Measurements from ENCODE around the gene TTC29.
"Not testable (repeated sequence)": the region's sequence is repeated elsewhere in the genome, so short reads cannot be mapped to it uniquely, and the experiment has no call there.

TTC29 gene

GRCh38 chr4:146852360-146852759 is 93.3 kb downstream of the TTC29 start:
- peak; percentile 16 for DNase-seq

DNA sequence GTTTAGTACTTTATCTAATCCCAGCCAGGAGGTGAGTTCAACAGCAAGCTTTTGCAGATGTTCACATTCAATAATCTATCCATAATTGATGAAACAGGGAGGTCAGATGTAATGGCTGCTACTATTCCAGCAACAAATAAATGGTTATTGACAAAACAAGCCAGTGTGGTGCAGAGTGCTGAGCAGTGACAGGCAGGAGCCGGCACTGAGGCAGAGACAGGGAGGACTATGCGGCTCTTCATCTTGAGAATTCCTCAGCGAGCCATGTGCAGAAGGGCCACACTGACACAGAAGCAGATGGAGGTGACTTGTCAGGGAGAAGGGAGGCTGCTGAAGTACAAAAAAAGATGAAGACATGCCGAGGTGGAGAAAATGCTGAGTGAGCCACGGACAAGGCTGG is 98.3 kb downstream of the TTC29 start:
- DNase-seq, result no peak

DNA sequence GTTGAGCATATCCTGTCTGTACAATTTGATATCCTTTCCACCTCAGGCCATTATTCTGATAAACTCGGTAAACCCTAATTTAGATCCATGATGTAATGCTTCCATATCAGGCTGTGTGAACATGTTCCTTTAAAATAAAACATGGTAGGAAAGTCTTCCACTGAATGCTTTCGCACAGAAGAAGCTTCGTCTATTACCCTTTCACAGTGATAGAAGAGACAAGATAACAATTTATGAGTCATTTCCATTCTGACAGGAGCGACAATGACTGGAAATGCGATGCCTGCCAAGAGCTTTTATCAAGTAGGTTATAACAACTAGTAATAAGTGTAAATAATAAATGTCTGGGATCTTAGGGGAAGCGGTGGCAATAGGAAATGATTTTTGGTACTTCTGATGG is 98.8 kb downstream of the TTC29 start:
- DNase-seq, result no peak

- DNase-seq, result no peak
These were observed 100.9 kb downstream of the TTC29 start for GRCh38 chr4:146844761-146845160.

DNA sequence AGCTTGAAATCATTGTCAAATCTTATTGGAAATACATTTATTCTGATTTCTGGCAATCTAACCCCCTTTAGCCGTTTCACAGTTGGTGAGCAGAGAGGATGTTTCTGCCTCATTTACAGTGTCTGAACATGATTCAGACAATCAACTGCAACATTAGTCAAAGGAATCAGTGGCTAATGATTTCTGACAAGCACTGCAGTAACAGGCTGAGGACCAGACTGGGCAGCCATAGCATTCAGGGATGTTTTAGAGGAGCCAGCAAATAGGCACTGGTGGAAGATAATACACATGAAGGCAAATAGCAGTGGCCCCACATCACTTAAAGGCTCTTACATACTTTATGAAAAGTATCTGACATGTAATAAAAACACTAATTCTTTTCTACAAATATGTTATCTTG is 102.8 kb downstream of the TTC29 start:
- no peak for DNase-seq

- DNase-seq, result no peak
These were observed 104.9 kb downstream of the TTC29 start for GRCh38 chr4:146840731-146841130.

DNA sequence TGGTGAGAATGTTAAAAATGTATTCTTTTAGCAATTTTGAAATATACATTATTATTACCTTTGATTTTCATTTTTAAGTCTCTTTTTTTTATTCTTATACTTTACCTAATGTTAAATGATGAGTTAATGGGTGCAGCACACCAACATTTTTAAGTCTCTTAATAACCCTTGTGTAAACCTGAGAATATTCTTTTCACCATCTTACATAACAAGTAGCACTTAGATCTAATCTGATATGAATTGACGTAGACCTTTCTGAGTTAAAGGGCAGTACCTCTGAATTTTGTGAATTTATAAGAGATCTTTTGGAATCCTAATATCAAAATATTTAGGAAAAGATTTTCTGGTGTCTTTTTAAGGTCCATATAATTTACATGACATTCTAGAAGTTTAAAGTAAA is 110.6 kb downstream of the TTC29 start:
- no peak for DNase-seq

DNA sequence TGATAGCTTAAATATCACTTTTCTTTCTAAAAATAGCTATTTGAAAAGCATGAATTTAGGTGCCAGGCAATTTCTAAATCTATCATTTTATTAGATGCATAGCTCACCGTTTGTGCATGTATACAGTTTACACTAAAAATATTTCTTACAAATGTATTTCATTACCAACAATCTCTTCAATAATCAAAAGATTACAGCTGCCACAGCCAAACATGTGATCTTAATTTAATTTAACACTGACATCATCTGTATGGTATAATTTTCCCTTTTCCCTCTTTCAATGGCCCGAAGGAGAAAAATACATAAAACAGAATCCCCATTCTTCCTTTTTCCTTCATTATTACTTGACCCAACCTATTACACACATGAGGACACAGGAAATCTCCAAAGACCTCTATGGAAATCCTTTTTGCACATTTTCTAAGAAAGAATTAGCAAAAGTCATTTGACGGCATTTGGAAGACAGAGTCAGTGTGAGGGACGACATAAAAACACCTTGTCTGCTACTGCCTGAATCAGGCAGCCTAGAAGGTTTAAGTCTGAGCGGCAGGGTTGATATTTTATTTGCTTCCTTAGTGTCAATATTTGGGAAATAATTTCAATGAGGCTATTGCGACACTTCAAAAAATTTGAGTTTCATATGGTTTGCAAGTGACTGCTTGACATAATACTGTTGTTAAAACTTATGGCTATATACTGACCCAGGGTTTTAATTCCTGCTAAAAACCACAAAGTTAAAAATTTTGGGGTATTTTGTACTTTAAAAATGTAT is 111.2 kb downstream of the TTC29 start:
- no peak for DNase-seq

DNA sequence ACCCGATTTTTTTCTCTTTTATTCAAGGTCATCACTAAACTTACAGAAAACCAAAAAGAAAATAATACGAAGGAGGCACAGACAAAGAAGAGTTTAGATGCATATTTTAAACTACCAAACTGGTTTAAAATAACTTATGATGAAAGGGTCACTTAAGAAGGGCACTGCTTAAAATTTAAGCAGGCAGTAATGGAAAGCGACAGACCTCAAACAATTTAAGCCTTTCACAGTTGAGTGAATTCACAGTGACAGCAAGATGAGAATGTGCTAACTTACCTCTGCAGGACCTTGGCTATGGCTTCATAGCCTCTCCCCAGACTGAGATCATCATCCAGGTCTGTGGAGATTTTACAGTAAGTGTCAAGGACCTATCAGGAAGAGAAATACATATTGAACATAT is 112.1 kb downstream of the TTC29 start:
- DNase-seq, result no peak

DNA sequence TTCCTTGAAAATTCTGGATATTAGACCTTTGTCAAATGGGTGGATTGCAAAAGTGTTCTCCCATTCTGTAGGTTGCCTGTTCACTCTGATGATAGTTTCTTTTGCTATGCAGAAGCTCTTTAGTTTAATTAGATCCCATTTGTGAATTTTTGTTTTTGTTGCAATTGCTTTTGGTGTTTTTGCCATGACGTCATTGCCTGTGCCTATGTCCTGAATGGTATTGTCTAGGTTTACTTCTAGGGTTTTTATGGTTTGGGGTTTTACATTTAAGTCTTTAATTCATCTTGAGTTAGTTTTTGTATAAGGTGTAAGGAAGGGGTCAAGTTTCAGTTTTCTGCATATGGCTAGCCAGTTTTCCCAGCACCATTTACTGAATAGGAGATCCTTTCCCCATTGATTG is 122.7 kb downstream of the TTC29 start:
- DNase-seq, result not testable (repeated sequence)

GRCh38 chr4:146814750-146815149 is 130.9 kb downstream of the TTC29 start:
- no peak for DNase-seq

GRCh38 chr4:146795711-146796110 is 150.0 kb downstream of the TTC29 start:
- no peak for DNase-seq

DNA sequence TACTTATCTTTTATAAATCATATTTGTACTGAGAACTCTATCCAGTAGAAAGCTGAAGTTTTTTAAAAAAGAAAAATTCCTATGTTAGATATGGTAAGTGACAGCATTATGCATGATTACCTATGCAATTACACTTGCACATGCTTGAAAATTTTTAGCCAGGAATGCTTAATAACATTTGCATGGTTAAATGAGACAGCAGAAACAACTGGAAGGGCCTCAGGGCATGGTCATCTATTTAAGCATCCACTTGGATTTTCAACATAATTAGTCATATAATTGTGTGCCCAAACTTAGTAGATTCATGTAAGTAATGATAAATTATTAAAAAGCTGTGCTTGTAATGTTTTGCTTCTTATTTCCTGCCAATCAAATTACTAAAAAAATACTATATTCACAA is 151.9 kb downstream of the TTC29 start:
- DNase-seq, result no peak

DNA sequence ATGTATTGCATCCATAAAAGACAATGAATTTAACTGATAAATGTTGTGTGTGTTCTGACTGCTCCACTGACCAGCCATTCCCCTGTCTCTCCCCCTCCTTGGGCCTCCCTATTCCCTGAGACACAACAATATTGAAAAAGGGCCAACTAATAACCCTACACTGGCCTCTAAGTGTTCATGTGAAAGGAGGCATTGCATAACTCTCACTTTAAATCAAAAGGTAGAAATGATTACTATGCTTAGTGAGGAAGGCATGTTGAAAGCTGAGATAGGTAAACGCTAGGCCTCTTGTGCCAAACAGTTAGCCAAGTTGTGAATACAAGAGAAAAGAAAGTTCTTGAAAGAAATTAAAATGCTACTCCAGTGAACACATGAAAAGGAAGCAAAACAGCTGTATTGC is 154.2 kb downstream of the TTC29 start:
- DNase-seq, result no peak

DNA sequence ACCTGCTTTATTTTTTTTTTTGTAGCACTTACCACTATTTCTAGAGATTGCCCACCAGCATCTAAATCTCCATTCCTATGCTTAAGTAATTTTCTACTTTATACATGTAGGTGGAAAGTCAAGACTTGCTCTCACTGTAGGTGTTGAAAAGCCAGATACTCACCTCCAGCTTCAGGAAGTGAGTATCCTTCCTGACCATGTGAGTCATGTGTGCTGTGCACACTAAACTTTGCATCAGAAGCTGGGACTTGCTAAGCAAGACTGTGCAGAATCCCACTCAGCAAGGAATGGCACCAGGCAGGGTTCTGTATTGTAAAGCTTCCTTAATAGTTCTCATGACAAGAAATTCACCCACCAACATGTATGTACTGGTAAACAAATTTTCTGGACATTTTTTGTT is 155.1 kb downstream of the TTC29 start:
- no peak for DNase-seq

DNA sequence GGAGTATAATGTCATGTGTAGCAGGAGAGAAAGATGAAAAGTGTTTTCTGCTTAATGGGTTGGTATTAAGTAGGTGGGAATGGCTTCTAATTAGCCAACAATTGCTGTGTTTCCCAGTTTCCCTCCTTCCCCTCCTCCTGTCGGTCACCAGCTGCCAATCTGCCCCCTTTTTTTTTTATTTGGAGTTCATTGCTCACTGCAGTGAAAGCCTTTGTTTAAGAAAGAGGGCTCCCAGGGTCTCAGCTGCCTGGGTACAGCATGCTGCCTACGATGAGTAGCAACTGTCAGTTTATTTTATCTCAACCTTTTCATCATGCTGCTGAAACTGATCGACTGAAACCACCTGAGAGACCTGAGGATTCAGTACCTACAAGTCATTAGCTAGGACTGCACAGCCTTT is 157.9 kb downstream of the TTC29 start:
- DNase-seq, result no peak

GRCh38 chr4:146776691-146777090 is 169.0 kb downstream of the TTC29 start:
- DNase-seq, result no peak

DNA sequence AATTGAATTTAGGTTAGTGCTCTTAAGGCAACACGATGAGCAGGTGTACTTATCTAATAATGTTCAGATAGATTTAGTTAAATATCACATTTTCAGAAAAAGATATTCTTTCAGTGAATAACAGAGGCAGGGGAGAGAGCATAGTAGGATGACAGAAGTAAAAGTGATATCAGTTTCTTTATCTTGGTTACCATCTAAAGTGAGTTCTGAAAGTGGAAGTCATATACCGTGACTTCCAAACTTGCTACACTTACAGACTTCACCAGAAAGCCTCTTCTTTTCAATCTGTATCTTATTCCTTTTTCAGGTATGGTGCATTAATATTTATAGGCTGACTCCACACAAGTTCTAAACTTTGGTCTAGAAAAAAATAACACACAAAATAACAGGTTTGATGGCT is 182.1 kb downstream of the TTC29 start:
- DNase-seq, result no peak

DNA sequence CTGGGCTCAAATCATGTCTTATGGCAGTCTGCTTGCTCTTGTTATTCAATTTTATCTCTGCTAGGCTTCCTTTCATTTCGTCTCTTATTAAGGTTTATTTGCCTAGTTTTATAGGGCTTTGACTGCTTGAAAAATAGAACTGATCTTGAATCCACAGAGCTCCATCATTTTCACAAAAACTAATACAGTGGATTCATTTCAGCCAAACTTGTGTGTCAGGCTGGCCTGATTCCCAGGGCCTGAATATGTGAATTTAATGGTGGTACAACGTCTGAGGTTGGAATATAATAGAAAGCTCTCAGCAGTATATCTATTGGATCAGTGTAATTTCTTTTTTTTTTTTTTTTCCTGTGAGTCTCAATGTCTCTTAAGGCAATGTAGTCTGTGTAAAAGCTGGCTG is 183.6 kb downstream of the TTC29 start:
- DNase-seq, result no peak

DNA sequence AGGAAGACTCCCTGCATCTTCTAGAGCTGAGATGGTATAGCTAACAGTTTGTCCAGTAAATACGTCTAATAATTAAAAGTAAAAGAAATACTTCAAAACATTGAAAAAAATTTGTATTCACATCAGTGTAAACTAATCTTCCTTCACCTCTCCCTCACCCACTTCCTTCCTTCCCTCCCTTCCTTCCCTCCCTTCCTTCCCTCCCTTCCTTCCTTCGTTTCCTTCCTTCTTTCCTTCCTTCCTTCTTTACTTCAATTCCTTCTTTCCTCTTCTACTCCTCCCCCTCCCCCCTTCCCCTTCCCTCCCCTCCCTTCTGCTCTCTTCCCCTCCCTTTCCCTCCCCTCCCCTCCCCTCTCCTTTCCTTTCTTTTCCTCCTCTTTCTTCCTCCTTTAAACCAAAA is 203.2 kb downstream of the TTC29 start:
- DNase-seq, result no peak

DNA sequence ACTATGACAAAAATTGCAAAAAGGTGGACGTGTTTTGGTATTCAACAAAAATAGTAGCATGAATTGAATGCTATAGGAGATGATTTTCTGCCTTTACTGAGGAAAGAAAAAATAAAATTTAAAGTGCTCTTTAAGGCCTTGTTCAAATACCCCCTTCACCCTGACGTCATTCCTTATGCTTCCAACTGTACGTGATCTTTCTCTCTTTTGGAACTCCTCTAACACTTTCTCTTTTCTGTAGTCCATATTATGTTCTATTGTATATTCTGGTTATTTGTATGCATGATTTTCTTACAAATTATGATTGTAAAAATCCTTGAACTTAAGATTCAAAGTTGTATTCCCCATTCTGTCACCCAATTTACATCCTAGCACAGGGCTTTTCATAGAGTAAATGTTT is 206.5 kb downstream of the TTC29 start:
- no peak for DNase-seq

DNA sequence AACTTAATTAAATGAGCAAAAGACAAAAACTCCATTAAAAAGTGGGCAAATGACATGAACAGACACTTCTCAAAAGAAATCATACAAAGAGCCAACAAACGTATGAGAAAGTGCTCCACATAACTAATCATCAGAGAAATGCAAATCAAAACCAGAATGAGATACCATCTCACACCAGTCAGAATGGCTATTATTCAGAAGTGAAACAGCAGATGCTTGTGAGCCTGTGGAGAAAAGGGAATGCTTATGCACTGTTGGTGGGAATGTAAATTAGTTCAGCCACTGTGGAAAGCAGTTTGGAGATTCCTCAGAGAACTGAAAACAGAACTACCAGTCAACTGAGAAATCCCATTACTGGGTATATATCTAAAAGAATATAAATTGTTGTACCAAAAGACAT is 222.1 kb downstream of the TTC29 start:
- not testable (repeated sequence) for DNase-seq

- DNase-seq, result no peak
These were observed 235.7 kb downstream of the TTC29 start for GRCh38 chr4:146709956-146710355.

DNA sequence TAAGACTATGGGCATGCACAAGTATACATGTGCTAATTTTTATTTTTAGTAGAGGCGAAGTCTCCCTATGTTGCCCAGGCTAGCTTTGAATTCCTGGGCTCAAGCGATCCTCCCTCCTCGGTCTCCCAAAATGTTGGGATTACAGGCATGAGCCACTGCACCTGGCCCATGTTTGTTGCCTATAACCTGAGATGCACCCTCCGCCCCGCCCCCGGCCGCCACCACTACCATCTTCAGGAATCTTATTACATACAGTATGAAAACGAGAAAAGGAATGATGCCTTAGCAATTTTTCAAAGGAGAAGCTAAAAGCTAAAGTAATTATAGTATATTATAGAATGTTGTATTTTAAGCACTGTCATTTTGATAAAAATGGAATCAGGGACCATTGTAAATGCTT is 245.8 kb downstream of the TTC29 start:
- DNase-seq, result no peak

DNA sequence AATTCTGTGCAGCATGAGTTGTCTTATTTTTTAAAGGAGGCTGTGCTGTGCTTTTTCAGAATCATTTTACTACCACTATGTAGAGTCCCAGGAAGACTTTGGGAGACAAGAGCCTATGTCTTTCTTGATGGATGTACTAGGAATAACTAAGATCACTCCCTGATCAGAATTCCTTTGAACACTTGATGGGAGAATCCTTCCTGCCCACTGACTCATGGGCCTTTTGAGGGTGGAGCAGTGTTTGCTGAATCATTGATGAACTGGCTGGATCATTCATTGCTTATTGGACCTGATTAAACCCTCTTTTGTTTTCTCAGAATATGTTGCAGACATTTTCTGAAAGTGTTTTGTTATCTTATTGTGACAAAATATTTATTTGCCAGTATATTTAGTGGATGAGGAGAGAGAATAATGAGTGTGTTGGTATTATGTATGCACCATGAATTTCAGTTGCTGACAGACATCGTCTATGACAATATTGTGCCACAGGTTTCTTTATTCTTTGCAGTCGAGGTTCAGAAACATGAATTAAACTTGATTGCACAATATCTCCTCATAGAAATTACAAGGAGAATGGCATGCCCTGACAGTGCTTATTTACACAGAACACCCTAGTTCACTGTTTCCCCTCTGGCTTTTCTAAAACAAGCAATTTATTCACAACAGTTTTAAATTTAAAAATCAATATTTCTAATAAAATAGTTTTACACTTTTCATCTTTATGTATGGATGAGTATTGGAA is 270.7 kb downstream of the TTC29 start:
- DNase-seq, result no peak
